NCI-H345 treated with DMSO at 0.1 percent for 48 hours (cell line): Measurements from ENCODE around the gene MXD1.
"Not testable (repeated sequence)": the region's sequence is repeated elsewhere in the genome, so short reads cannot be mapped to it uniquely, and the experiment has no call there.

ENCODE experiments used
- DNase-seq: peaks from one replicate; lab custom pipeline; 2025; ENCODE audit not compliant: unreplicated experiment; lab: John Stamatoyannopoulos, UW

MXD1 gene

GRCh38 chr2:69950671-69951070, 35.8 kb downstream of the MXD1 start:
- not testable (repeated sequence) for DNase-seq

DNA sequence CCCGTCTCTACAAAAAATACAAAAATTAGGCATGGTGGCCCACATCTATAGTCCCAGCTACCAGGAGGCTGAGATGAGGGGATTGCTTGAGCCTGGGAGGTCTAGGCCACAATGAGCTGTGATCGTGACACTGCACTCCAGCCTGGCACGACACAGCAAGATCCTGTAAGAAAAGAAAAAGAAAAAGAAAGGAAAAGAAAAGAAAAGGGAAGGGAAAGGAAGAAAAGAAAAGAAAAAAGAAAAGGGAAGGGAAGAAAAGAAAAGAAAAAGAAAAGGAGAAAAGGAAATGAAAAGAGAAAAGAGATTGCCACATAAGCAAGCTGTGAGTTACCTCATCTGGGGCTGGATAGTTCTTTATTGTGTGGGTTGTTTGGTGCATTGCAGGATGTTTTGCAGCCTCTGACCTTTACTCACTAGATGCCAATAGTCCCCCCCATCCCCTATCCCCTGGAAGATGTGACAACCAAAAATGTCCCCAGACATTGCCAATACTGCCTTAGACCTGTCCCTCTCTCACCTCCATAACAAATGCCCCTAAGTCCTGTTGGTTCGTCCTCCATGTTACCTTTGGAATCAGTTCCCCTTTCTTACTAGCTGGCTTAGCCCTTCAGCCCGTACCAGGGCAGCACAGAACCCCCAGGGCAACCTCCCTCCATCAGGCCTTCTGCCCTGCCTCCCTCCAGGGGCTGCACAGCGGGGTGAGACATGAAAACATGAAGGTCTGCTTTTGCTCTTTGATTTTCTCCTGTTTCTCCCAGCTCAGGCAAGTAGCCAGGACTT, 37.6 kb downstream of the MXD1 start:
- DNase-seq: no peak

GRCh38 chr2:69954084-69954483, 39.2 kb downstream of the MXD1 start:
- DNase-seq: no peak

GRCh38 chr2:69955029-69955428, 40.1 kb downstream of the MXD1 start:
- DNase-seq: no peak

DNA sequence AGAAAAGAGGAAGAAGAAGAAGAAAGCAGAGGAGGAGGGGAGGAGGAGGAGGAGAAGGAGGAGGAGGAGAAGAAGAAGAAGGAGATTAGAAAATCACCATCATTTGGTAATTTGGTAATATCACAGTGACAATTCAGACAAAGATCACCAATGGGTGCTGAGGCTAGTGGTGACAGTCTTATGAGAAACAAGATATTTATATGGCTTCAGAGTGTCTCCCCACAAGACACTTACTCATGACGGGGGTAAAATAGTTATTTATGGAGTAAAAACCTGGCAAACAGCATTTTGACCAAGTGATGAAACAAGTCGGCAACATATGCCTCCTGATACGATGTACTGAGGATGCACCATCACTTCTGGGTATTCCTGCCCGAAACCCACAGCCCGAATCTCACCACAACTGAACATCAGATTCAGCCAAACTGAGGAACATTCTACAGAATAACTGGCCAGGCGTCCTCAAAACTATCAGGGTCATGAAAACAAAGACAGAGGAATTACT, 41.6 kb downstream of the MXD1 start:
- no peak for DNase-seq

DNA sequence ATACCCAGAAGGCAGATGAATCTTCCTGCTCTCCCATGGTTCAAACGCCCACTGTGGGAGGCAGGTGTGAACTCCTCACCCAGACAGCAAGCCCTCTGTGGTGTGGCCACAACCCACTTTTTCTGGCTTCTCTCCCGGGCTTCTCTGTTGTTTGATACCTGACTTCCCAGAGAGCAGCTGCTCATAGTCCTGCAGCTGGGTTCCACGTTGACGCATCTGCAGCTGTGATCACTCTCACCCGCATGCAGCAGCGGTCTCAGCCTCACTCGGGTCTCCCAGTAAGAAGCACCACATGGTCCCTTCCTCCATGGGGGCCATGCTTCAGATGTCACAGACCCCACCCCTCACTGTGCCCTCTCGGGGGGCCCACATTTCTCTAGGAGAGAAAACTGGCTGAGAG, 43.1 kb downstream of the MXD1 start:
- DNase-seq: peak; percentile 1

GRCh38 chr2:69958480-69958879, 43.6 kb downstream of the MXD1 start:
- no peak for DNase-seq

- no peak for DNase-seq
These were observed 44.5 kb downstream of the MXD1 start for GRCh38 chr2:69959425-69959824.

DNA sequence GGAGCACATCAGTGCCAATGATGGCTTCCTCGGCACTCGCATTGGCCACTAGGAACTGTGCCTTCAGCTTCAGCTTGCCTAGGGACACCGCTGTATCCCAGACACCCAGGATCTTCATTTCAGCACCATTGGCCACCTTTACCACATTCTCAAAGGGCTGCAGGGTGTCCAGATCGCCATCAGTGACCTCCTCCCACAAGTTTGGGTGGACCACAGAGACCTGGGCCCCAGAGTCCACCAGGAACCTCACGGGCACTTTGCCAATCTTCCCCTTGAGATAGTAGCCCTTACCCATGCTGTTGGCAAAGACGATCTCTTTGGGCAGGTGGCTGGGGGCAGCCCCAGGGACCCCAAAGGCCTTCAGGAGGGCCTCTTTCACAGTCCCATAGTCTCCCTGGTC, 45.9 kb downstream of the MXD1 start:
- no peak for DNase-seq

DNA sequence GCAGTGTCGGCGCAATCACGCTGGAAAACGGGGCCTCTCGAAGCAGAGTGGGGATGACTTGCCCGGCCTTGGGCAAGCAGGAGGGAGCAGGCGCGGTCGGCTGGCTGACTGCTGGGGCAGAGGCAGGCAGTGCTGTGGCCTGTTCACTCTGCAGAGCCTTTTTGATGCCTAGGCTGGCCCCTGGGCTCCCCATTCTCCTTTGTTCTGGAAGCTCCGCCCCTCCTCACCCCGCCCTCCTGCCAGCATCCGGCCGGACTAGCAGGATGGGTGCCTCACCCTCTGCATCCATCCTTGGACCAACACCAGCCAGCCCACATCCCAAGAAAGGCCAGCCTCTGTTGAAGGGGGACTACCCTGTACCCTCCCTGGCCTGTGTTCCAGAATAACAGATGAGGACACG, 46.6 kb downstream of the MXD1 start, which contains the start of gene ASPRV1:
ASPRV1 (minus strand) TSS at position 136 of the 400 bp plus-strand sequence. CDS start 195 bp downstream, outside the sequence.
- DNase-seq: no peak

- no peak for DNase-seq
These were observed 48.2 kb downstream of the MXD1 start for GRCh38 chr2:69962986-69963730.

GRCh38 chr2:69964353-69964841, 49.5 kb downstream of the MXD1 start:
- DNase-seq: no peak

DNA sequence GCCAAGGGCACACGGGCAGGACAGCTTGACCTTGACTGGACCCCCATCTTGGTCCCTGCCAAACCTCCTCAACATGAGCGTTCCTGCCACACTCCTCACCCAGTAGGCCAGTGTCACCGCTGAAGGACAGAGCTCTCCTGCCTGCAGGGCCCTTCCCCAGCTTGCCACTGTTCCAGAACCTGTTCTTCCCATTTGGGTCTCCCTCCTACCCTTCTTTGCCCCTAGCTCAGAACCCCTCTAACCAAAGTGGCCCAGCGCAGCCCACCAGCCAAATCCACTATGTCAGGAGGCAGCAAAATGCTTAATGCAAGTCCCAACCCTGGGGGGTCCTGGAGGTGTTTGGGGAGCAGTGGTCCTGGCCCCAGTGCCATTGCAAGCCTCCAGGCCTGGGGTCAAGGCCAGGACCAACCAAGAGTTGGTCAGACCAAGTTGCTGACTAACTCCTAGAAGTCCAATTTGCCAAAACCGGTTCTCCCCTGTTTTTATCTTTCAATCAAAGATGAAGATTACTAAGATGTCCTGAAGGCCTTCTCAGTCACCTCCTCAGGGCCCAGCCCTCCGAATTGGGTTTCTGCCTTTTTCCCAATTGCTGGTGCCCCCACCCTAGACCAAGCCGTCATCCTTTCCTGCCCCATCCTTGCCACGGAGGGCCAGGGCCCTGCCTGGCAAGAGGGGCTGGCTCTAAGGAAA, 51.0 kb downstream of the MXD1 start:
- DNase-seq: no peak

- DNase-seq: no peak
These were observed 51.6 kb downstream of the MXD1 start for GRCh38 chr2:69966496-69966895.

DNA sequence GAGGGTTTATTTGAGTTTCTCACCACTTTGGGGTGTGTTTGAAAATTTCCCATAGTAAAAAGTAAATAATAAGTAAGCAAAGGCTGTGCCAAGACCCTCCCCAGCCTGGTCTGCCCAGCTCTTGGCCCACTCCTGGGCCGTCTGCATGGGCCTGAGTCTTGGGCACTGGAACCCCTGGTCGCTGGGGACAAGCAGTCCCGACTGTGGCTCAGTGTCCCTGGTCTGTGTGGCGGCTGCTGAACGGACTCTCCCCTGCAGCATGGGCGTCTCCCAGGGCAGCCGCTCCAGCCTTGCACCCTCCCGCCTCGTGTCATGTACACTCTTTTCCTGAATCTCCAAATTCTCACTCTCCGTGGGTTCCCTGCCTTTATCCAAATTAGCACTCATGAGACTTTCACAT, 53.7 kb downstream of the MXD1 start:
- no peak for DNase-seq

- no peak for DNase-seq
These were observed 54.4 kb downstream of the MXD1 start for GRCh38 chr2:69969126-69969983.

DNA sequence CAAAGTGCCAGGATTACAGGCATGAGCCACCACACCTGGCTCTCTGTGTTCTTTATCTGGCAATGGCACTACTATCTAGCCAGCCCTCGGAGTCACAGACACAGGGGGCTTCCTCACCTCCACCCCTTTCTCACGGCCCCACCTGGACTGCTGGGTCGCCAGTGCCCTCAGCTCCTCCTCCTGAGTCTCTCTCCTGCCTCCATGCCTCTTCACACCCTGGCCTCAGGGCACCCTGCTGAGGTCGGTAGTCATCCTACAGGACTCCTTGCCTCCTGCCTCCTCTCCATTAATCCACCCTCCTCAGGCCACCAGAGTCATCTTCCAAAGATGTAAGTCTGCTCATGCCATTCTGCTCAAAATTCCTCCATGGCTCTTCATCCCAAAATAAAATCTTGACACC, 55.1 kb downstream of the MXD1 start:
- DNase-seq: no peak

DNA sequence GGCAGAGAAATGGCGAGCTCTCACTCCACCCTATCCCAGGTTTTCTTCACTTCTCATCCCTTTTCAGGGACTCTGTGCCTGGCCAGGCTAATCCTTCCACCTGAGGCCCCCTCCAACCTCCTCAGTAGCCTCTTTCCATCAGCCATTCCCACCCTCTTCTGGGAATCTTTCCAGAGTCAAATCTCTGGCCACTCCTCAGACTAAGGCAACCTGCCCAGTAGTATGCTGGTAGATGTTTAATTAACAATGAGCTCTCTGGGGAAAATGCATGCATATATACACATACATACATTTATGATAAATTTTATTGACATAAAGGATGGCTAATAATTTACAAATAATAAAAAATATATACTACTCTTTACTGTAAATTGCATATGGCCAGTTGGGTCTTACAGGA, 57.9 kb downstream of the MXD1 start:
- no peak for DNase-seq

DNA sequence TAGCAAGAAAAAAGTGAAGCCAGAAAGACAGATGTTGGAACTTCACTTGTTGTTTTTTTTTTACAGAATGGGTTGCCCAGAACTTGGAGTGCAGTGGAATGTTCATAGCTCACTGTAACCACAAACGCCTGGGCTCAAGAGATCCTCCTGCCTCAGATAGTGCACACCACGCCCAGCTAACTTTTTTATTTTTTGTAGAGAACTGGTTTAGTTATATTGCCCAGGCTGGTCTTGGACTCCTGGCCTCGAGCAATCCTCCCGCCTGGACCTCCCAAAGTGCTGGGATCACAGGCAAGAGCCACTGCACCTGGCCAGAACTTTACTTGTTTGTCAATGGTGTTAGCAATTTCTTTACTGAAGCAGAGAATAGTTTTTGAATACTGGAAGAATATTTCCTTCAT, 58.4 kb downstream of the MXD1 start:
- no peak for DNase-seq

DNA sequence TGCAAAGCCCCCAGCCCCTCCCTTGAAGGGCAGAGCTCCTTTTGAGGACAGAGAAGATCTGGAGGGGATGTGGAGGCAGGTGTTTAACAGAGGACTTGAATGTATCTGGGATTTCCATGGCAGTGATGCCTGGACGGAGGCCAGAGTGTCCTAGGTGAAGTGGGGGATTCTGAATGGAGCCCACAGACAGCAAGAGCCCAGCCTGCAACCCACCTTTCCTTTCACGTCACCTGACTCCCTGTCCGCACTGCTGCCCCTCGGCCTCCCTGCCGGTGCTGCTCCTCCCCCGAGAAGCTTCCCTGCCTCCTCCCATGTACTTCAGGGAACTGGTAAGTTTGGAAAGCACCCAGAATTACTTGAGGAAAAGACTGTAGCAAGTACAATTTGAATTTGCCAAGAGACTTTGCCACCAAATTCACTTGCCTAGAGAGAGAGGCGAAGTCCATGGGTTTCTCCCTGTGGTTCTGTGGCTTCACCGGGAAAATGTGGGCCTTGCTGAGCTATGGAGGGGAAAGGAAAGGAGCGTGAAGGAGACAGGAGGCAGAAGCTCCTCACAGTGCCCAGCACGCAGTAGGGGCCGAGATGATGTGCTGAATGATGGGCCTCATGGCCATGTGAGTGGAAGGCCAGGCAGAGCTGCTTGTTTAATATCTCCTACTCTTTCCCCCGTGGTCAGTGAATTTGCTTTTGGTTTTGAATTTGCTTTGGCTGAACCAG, 60.4 kb downstream of the MXD1 start:
- DNase-seq: no peak
